ENCODE results near the gene MAP4K5.
A peak's percentile ranks its signal among the peaks of the same experiment; 100 is the strongest.
"Not testable (repeated sequence)": the region's sequence is repeated elsewhere in the genome, so short reads cannot be mapped to it uniquely, and the experiment has no call there.

Gene MAP4K5

DNA sequence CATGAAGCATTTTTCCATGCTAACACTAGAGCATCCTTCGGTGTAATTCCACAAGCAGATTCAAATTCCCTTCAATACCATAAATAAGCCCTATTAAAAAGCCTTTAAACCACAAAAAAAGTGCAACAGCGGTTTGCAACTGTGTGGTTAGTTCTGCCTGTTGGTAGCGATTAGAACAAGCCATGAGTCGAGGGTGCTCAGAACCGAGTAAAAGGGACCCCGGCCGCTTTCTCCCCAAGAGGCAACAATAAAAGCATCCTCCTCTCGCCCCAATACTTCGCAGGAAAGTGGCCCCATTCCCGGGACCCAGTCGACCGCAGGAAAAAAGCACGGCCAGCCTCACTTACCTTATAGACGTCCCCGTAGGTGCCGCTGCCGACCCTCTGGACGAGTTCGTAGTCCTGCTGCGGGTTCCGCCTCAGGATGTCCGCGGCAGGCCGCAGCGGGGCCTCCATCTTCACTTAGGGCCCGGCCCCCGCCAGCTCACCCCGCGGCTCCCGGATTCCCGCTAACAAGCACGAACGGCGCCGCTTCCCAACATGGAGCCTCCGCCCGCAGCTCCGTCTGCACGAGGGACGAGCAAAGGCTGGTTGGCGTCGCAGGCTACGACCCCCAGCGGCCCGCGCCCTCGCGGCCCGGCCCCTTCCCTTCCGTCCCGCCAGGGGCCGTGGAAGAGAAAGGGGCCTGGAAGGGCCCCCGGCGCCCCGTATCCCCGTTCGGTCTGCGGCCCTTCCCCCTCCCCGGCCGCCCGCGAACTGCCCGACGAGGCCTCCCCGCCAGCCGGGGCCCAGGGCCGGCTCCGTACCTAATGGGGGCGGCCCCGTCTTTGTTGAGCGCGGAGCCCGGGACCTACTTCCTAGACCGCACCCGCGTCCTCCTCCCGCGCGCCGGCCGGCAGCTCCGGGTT is 521 bp downstream of the MAP4K5 start:
- peak; percentile 37 for DNase-seq

DNA sequence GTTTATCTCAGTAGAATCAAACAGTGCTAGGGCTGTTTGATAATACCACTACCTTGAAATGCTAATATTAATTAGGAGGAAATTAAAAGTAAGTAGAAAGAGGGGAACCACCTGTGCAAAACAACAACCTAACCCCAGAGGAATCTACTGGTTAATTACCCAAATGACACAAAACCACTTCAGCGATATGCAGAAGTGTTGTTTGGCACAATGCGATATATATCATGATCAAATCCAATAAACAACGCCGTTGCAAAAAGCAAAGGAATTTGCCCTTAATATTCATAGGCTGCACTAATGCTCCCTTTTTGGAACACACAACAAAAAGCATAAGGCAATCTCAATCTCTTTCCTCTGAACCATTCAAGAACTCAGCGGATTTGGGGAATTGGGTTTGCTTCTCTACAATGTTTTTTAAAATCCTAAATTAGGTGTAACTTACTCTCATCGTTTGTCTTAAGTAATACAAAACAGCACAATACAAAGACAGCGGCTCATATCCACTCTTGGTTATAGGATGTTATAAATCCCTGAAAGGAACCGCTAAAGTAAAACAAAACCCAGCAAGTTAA is 1.5 kb downstream of the MAP4K5 start:
- no peak for DNase-seq

DNA sequence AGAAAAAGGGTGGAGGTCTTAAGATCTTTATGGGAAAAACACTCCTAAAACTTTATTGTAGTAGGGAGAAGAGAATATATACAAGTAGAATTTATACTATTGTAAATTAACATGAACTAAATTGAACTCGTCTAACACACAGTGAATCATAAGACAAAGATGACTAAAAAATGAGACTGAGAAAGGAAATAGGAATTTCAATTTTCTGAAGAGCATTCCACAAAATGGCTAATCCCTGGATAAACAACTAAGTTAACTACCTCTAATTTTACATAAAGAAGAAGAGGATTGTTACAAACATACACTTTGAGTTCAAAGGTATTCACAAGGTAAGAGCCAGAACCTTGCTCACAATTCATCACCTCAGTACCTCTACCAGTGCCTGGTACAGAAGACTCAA is 2.0 kb downstream of the MAP4K5 start:
- no peak for DNase-seq

DNA sequence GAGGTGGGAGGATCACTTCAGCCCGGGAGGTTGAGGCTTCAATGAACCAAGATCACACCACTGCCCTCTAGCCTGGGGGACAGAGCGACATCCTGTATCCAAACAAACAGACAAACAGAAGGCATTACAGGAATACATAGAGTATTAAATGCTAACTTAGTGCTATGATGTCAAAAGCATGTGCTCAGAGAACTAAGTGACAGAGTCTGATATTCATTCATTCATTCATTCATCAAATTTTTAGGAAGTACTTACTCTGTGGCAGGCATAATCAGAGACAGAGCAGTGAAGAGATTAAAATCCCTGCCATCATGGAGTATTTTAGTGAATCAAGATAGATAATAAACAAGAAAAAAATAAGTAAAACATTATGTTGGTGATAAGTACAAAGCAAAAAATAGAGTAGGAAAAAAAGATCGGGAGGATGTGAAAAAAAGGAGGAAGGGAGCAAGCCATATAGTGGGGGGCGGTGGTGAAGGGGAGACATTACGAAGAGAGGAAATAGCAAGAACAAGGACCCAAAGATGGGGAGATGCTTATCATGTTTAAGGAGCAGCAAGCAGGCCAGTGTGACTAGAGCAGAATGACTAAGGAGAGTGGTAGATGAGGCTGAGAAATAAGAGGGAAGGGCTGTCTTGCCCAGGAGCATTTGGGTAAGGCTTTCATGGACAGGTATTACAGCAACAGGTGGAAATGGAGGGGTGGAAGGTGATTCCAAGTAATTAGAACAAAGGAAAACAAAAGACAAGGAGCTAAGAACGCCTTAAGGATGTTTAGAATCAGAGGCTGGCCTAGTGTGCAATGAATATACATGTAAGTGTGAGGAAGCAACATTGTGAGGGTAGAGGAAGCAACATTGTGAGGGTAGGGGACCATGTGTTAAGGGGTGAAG is 2.8 kb downstream of the MAP4K5 start:
- no peak for DNase-seq

DNA sequence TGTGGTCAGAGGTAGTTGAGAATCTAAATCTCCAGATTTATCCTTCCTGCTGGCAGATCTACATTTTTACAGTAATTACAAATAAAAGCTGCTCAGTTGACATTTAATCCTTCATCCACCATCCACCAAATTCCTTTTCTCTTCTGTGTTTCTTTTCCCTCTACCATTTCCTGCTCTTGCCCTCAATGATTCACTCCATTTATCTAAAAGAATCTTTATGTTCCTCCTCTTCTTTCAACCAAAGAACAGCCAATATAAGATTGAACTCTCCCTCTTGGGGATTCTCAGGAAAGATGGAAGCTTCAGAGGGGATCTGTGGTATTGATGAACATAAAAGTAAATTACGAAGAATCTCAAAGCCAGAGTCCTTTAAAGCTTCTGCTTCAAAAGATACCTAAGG is 4.4 kb downstream of the MAP4K5 start:
- DNase-seq = no peak

DNA sequence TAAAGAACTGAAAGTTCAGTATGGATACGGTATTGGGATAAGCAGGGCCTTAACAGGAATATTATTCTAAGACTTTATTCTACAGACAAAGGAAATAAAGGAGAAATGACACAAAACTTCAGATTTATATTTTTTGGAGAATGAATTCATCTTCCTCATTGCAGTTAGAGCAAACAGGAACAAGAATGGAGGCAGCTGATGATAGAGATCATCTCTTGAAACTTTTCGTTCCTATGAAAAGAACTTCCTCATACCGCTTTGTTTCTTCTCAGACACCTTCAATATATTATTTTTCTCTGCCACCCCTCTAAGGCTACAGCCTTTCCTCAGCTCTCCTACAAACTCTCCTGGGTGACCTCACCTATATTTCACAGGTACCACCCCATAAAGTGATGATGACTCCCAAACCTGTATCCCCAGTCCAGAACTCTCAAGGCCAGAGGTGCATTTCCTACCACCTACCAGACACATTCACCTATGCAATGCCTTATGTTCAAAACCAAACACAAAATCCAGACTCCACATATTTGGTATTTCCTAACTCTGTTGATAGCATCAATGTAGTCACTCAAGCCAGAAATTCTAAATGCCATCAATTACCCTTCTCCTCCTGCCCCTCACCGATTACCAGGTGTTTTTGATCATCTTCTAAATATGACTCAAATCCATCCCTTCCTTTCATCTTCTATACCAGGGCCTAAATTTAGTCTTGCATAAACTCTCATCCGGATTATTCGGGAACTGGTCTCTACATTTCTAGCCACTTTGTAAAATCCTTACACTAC is 7.4 kb downstream of the MAP4K5 start:
- no peak for DNase-seq

DNA sequence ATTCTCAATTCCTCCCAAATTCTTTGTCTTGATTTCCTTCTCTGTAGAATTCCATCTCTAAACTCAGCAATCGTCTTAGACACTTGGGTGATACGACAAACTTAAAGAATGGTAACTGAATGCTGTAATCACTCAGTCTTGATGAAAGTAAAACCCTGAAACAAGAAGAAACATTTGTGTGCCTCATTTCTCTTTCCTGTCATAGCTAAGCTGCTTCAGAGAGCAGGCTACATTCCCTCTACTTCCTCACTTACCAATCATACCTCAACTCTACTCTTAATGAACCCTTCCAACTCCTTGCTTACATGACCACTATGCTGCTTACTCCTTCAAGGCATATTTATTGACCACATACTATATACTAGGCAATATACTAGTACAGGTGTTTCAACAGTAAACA is 8.3 kb downstream of the MAP4K5 start:
- no peak for DNase-seq

DNA sequence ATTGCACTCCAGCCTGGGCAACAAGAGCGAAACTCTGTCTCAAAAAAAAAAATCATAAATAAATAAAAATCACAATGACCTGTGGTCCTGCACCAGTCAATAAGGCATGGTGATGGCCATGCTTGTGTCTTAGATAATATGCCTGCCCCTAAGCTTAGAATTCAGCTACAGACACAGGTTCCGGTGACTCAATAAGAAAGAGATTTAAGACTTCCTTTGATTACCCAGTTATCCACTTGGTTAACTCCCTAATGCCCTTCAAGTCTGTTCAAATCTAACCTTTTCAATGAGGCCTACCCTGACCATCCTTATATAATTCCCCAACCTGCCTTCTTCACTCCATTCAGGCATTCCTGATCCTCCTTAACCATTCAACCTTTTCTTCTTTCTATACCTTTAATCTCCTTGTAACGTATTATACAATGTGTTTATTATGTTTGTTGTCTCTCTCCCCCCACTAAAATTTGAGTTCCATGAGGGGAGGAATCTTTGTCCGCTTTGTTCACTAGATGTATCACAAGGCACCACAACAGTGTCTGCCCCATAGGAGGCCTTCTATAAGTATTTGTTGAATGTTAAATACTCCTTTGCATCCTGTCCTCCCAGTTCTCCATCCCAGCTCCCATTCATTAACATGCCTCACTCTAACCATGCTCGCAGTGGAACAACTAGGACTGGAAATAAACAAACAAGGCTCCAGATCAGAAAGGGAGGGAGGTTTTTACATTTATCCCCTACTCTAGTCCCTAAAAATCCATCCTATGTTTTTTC is 8.9 kb downstream of the MAP4K5 start:
- DNase-seq = no peak

DNA sequence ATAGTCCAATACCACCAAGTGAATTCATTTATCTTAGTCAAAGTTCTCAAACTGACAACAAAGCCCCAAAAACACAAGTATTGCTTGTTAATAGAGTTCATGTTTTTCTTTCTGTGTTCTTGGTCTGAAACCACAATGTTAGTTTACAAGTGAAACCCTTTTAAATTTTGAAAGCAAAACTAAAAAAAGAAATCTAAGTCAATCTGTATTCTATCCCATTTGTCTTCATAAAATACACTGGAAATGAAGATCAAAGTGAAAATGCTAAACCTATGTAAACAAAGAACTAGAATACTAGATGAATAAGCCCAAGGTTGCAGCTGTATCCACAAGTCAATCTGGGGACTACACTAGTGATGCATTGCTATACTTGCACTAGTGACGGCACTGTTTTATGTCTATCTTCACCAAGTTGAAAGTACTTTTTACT is 10.4 kb downstream of the MAP4K5 start:
- DNase-seq = no peak

DNA sequence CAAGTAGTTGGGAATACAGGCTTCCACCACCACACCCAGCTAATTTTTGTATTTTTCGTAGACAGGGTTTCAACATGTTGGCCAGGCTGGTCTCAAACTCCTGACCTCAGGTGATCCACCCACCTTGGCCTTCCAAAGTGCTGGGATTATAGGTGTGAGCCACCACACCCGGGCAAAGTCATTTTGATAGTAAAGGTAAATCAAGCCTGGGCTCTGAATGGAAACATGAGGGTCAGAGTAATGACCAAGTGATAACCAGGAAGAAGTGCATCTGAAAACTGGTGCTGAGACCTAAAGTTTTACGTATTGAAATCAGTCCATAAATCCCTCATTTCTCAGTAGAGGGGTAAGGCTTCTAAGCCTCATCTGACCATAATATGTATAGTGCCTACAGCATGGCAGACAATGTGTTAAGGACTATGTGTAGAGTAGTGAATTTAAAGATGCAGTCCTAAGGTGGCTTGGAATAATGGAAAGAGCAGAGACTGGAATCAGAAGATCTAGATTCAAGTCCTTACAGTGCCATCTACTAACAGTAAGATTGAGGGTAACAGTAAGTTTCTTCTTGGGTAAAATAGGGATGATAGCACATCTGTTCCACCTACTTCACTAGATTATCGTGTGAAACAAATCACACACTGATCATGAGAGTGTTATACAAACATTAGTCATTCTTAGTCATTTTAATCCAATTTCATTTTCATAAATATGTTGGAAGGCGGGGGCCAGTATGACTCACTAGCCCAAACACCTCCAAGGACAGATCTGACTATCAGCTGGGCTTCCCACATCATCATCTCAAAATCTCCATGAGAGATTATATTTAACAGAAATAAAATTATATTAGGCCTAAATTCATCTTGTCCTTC is 11.2 kb downstream of the MAP4K5 start:
- peak; percentile 60 for DNase-seq

DNA sequence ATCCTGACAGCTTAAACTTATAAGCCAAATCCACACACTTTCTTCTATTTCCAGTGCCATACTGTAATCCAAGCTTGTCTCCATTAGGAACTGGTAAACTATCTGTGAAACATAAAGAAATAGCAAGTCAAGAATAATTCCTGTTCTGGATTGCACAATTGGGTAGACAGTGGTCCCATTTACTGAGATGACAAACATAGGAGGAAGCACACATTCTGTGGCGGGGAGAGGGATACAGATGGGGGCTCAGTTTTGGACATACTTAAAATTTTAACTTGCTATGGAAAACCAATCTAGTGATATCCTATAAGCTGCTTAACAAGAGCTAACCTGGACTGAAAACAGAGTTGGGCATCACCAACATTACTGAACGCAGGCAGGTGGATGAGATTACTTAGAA is 16.3 kb downstream of the MAP4K5 start:
- DNase-seq = no peak

DNA sequence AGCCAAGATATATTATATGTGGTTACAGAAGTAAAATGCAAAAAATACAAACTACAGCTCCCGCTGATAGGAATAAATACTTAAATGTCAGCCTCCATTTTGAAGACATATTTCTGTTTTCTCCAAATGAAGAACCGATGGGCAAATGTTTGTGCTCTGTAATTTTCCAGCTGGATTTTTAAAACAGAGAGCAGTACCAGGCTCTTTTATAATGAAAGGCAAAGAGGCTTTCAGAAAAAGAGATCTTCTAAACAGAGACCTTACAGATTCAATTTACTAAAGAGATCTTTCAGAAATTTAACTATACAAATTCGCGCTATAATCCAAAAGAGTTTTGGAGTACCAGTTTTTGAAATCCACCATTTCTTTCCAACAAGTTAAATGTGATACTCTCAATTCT is 19.9 kb downstream of the MAP4K5 start:
- DNase-seq = no peak

DNA sequence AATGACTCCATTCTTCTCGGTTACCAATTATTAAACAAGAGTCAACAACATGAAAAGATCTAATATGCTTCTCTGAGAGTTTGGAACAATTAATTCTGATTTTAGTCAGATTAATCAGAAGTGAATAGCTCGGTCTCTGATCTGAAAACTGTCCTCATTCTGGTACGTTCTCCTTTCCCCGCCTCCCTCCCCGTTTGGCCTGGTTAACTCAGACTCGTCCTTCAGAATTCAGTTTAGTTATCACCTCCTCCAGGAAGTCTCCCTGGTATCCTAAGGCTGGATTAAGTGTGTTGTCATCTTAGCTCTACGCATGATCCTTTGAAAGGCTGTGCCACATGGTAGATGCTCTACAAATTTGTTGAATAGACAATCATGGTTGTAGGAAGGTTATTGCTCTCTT is 22.2 kb downstream of the MAP4K5 start:
- DNase-seq = no peak

DNA sequence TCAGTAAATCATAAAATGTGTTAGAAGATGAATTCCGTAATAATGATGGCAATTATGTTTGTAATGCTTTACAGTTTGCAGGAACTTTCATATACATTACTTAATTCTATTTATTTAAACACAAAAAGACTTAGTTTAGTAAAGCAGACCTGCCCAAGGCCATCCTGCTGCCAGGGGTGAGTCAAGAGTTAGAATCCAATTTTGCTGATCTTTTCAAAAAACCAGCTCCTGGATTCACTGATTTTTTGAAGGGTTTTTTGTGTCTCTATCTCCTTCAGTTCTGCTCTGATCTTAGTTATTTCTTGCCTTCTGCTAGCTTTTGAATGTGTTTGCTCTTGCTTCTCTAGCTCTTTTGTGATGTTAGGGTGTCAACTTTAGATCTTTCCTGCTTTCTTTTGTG is 25.3 kb downstream of the MAP4K5 start:
- DNase-seq = not testable (repeated sequence)

DNA sequence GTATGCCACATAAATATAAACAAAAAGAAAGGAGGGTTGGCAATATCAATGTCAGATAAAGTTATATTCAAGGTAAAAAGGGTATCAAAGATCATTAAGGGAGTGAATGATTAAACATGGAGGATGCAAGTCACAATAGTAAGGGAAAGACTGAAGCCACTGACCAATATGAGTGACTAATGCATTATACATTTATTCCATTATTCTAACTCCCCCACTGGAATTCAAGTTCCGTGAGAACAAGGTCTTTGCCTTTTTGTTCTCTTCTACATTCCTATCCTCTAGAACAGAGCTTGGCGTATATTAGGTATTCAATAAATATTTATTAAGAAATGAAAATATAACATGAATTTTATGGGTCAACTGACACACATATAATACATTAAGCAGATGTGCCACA is 30.7 kb downstream of the MAP4K5 start:
- DNase-seq = no peak

DNA sequence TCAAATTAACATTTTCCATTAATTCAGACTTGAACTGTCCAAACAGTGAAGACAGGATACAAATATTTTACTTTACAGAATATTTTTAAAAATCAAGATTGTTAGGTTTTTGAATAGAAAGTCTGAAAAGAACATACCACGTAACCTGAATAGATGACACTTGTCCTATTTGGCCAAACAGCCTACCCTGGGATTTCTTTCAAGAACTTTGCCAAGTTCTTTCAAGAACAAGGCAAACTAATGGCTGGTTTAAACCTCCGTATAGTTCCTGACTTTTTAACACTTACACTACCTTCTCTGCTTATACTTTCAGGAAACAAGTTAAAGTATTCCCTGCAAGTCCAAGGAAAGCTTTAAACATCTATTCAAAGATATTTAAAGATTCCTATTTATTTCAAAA is 35.0 kb downstream of the MAP4K5 start:
- no peak for DNase-seq

DNA sequence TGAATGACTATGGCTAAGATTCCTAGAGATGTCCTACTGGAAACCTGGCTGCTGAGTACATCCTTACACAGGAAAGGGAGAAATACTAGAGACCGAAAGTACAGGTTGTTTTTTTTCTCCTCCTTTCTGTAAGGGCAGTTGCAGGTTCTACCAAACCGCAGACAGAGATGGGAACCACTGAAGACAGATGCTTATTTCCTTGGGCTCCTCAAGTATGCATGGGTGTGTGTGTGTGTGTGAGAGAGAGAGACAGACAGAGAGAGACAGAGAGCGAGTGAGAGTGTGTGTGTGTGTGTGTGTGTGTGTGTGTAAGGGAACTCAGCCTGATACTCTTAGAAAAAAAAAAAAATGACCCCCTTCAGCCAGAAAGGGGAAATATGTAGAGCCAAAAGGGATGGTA is 42.5 kb downstream of the MAP4K5 start:
- no peak for DNase-seq

DNA sequence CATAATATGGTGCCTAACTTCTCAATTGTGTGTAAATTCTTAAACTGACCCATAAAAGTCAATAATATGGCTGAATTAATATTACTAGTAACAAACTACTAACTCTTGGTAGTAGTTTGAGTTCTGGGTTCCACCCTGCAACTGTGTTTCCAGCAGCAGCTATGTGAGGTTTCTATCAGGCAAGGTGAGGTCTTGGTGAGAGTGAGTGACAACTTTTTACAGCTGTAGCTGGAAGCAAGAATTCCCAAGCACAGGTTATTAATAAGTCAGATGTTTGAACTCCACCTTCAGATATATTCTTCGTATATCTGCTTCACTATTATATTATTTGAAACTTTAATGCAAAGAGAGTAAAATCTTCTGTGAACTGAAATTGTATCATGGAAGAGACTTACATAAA is 43.8 kb downstream of the MAP4K5 start:
- DNase-seq = no peak

DNA sequence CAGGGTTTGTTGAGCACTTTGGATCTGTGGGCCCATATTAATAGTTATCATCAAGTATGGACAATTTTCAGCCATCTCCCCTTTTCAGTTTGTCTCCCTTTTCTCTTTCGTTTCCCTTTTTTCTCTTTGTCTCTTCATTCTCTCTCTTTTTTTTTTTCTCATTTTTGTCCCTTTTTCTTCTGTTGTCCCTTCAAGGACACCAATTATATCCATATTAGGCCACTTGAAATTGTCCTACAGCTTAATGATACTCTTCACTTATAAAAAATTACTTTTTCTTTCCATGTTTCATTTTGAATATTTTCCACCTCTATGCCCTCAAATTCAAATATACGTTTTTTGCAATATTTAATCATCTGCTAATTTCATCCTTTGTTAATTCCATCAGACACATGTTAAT is 53.3 kb downstream of the MAP4K5 start:
- no peak for DNase-seq

DNA sequence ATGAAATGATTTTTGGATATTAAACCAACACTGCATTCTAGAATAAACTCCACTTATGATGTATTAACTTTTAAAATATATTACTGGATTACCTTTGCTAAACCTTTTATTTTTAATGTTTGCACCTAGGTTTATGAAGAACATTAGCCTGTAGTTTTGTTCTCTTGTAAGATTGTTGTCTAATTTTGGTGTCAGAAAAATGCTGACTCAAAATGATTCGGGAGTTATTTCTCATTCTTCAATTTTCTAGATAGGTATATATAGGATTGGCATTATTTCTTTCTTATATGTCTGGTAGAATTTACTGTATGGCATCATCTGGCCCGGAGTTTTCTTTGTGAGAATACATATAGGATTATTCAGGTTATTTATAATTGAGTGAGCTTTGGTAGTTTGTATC is 54.6 kb downstream of the MAP4K5 start:
- DNase-seq = no peak

DNA sequence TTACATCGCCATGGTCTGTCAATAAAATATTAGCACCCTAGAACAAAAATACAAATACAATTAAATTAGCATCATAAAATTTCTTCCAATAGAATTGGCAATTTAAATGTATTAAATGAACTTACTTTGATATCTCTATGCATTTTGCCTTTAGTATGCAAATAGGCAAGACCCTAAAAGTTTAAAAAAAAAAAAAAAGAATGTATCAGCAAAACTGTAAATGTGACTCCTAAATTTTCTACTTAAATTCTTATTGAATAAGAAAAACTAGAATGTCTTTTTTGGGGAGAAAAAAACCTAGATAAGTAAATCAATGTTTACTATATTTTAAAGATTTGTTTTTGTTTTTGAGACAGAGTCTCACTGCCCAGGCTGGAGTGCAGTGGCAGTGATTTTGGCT is 56.2 kb downstream of the MAP4K5 start:
- no peak for DNase-seq
